WI38 (cell line): ENCODE data around the gene BCOR.

Source experiments
- H3K4me3 ChIP-seq: 2 replicates; pipeline ENCODE4 v1.5.1; 2011; ENCODE audit warnings: low read depth, mild to moderate bottlenecking, control low read depth, low read length
- TF ChIP-seq, protein P1 (sequence below): IDR thresholded peaks from 2 replicates; pipeline ENCODE4 v1.5.1; 2012; ENCODE audit warnings: low read depth, mild to moderate bottlenecking, control low read depth, low read length

Gene BCOR

DNA sequence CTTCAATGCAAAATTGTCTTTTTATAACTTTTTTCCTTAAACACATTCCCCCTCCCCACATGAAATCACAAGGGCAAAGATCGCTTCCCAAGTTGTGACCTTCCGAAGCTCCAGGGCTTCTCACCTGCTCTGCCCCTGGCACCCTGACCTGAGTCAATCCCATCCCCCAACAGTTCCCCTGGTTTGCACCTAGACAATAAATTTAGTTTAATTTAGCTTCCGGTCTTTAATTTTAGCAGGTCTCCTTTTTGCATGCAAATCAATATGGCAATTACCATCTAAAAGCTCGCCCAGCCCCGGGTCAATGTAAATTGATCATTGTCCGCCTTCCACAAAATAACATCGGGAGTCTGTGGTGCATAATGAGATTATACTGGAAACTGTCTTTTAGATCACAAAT, 6.8 kb downstream of the BCOR start:
- TF ChIP-seq, protein P1, sequence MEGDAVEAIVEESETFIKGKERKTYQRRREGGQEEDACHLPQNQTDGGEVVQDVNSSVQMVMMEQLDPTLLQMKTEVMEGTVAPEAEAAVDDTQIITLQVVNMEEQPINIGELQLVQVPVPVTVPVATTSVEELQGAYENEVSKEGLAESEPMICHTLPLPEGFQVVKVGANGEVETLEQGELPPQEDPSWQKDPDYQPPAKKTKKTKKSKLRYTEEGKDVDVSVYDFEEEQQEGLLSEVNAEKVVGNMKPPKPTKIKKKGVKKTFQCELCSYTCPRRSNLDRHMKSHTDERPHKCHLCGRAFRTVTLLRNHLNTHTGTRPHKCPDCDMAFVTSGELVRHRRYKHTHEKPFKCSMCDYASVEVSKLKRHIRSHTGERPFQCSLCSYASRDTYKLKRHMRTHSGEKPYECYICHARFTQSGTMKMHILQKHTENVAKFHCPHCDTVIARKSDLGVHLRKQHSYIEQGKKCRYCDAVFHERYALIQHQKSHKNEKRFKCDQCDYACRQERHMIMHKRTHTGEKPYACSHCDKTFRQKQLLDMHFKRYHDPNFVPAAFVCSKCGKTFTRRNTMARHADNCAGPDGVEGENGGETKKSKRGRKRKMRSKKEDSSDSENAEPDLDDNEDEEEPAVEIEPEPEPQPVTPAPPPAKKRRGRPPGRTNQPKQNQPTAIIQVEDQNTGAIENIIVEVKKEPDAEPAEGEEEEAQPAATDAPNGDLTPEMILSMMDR, result no peak
- no peak overlapping the region for H3K4me3 ChIP-seq

DNA sequence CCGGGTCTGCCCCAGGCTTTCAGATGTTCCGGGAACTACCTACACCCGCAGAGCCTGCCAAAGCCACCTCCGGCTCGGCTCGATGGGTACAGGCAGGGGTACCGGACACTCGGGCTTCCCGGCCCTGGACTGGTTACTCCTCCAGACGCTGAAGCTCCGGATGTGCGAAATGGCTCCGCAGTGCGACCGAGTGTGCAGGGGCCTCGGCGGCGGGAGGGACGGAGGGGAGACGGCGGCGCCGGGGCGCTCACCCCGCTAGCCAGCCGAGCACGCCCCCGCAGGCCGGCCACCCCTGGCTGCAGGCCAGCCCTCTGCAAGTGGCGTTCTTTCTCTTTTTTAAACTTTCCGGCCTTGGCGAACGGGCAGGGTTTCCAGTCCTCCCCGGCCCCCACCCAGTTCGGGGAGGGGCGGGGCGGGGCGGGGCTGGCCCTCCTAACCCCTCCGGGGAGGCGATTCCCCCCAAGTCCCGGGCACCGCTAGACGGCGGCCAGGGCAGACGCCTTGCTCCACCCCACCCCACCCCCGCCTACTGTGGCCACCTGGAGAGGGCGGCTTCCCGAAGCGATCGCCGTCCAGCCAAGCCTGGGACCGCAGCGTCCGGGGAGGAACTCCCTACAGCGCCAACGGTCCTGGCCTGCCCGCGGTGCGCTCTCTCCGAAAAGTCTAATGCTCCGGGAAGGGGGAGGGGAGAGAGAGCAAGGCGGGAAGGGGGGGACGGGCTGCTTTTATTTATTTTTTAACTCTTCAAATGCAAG, 7.5 kb downstream of the BCOR start:
- peak overlapping the region; percentile 34 for H3K4me3 ChIP-seq
- TF ChIP-seq, protein P1, result no peak

DNA sequence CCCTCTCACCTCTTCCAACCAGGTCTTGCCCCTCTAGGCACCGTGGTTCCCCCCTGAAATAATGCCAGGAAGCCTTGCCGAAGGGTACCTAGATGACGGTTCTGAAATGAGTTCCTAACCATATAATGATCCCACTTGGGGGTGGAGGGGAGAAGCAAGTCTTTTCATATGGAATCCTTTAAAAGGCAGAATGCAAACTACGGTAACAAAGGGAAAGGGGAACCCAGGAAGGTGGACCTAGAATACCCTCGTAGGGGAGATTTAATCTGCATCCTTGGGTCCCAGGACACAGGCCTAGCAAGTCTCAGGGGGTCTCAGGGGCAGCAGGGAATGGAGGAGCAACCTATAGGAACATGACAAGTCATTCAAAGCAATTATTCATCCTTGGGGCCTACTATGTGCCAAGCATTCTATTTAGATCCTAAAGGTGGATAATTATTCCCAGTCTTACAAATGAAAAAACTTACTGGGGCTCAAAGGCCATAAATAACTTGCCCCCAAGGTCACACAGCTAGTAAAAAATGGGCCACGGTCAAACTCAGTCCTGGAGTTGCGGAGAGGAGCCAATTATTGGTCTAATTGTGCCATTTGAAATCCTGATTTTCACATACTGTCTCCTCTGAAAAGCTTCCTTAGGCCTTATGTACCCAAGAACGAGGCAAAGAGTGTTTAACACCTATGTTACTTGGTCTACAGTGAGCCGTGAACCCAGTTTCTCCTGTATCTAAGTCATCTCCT, 8.8 kb downstream of the BCOR start:
- TF ChIP-seq, protein P1, result no peak

DNA sequence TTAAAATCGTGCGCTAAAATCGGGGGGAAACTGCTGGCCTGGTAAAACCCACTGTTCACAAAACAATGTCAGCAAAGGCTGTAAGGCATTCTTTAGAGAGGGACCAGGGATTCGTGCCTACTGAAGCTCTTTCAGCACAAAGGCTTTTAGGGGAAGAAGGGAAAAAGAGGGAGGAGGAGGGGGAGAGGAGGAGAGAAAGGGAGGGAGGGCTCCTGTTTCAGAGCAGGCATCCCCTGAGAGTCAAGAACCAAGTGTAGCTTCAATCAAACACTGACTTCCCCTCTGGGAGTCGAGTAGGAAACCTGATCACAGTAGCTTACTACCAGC, 9.5 kb downstream of the BCOR start:
- peak overlapping the region; percentile 35 for H3K4me3 ChIP-seq
- TF ChIP-seq, protein P1, result no peak

More for the DNA sequence above, 8.8 kb downstream of the BCOR start:
- H3K4me3 ChIP-seq, result no peak overlapping the region

DNA sequence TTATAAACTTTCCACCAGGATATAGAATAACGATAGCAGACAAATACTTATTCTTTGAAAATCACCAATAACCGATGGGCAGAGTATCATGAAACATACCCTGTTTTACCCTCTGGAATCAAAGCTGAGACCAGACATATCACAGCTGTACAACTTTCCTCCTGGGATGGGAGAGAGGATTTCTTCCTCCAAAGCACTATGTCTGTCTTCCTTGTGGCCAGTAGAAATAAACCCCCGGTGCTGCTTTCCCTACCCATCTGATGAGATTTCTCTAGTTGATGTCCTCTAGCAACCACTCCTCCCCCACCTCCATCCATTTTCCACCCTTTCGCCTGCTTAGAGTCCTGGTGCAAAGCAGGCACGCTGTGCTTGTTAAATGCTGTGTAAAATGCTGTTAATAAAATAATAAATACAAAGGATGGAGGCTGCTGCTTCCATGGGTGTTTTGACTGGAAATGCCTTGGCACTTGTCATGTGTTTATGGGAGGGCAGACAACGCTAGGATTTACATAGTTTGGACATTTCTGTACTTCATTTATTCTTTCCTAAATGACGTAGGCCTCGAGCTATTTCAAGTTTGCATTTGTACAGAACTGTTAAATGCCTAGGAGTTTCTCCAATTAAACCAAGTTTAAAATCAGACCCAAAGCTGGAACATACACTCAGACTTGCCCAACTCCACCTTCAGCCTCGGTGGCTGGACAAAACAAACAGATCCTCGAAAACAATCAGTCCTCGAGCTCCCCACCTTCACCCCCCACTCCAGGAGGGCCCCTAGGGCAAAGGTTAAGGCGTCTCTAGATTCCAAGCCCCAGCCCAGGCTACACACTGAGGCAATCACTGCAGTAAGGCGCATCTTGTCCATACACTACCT, 10.1 kb downstream of the BCOR start:
- TF ChIP-seq, protein P1, result no peak
- peak overlapping the region; percentile 35 for H3K4me3 ChIP-seq

DNA sequence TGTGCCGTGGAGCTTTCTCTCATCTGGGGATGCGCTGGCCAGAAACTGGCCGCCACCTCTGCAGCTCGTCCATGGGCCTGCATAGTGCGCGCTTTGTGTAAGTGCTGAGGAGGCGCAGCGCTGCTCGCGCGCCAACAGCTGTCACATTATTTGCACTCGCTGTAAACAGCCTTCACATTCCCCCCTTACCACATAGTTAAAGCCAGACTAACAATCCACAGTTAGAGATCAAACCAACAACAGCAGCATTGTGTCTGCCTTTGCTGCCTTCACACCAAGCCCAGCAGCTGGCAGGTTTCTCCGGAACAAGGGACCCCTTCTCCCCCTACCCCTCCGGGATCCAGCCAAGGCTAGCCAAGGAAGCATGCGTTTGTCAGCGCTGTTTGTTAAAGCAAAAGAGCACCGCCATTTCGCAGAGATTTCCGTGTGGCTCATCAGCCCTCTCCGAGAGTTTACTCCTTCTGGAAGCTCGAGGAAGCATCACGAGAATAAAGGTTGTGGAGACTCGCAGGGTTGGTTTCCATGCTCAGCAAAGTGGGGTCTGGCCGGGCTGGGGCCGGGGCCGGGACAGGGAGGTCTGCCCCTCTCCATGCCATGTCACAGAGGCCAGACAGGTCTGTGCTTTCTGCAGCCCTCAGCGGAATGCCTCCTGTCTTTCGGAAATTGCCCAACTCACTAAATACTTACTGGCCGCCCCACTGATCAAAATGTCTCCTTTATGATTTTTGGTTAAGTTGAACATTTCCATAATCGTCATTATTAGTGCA, 11.0 kb downstream of the BCOR start:
- H3K4me3 ChIP-seq, result peak overlapping the region; percentile 13; the same call in 1 of the 2 replicates

More for the DNA sequence above, 11.0 kb downstream of the BCOR start:
- TF ChIP-seq, protein P1, result no peak
